ENCODE data around the gene DYNC1I1. TPM values are rescaled to one million over a fixed set of nuclear protein-coding genes. Genes with fewer than 3 reads are reported as not detected.

Gene DYNC1I1
- total RNA-seq, 1 experiment from 2014 or later, result 3.2 TPM

DNA sequence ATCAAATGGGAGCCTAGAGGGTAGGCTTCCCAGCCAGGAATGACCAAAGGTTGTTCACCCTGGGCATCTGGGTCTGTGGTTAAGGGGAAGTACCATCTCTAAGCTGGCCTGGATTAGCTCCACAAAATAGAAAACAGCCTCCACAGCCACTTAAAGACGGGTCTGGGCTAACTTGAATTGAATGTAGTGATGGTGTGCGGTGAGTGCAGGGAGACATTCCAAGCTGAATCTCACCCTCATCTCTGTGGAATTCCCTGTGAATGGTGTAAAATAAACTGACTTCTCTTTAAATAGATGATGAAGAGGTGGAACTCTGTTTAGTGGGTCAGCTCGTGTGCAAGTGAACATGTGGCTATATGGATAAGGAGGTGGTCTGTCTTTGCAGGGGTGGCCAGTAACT is 251.0 kb downstream of the DYNC1I1 start:
- TF ChIP-seq, protein P1, sequence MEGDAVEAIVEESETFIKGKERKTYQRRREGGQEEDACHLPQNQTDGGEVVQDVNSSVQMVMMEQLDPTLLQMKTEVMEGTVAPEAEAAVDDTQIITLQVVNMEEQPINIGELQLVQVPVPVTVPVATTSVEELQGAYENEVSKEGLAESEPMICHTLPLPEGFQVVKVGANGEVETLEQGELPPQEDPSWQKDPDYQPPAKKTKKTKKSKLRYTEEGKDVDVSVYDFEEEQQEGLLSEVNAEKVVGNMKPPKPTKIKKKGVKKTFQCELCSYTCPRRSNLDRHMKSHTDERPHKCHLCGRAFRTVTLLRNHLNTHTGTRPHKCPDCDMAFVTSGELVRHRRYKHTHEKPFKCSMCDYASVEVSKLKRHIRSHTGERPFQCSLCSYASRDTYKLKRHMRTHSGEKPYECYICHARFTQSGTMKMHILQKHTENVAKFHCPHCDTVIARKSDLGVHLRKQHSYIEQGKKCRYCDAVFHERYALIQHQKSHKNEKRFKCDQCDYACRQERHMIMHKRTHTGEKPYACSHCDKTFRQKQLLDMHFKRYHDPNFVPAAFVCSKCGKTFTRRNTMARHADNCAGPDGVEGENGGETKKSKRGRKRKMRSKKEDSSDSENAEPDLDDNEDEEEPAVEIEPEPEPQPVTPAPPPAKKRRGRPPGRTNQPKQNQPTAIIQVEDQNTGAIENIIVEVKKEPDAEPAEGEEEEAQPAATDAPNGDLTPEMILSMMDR (conservative IDR thresholded peaks at IDR 0.05), result no peak
- H3K36me3 Mint-ChIP-seq (ENCODE audit: insufficient read depth in 1 of 3, low read depth in 3 of 3), result no peaks in the 10 kb centered on the region
- Histone ChIP-seq H2AFZ (ENCODE audit: low read length) (no peak overlapping the region), H3K79me1 (ENCODE audit: insufficient read depth, low read depth, low read length, poor library complexity, severe bottlenecking) (no peaks in the 10 kb centered on the region), H3K18ac (ENCODE audit: insufficient read length, low read depth, low read length) (no peak overlapping the region), H4K8ac (replicated peaks; ENCODE audit: insufficient read length, low read depth, low read length) (no peak overlapping the region), H3K79me2 (ENCODE audit: insufficient read depth, low read length) (no peaks in the 10 kb centered on the region), H2BK15ac (ENCODE audit: low read depth, low read length) (no peak overlapping the region), H3K4ac (ENCODE audit: low read depth, low read length) (no peak overlapping the region), H2BK120ac (ENCODE audit: low read depth, low read length, poor library complexity, severe bottlenecking) (no peak overlapping the region), H3K27ac (ENCODE audit: insufficient read length, low read depth, low read length) (no peak overlapping the region), H3T11ph (ENCODE audit: low read length) (no peak overlapping the region), H2BK5ac (ENCODE audit: insufficient read length, low read length) (no peak overlapping the region), H3K56ac (ENCODE audit: insufficient read length, low read depth, low read length) (no peak overlapping the region), H4K91ac (ENCODE audit: insufficient read length, low read depth, low read length) (no peak overlapping the region), H2BK20ac (ENCODE audit: low read depth, low read length, poor library complexity, severe bottlenecking) (no peak overlapping the region), H3K14ac (ENCODE audit: insufficient read depth, low read length) (no peak overlapping the region), H3K23ac (ENCODE audit: insufficient read length, low read depth, low read length) (no peak overlapping the region), H4K5ac (ENCODE audit: insufficient read length, low read depth, low read length) (no peak overlapping the region), H3K4me2 (ENCODE audit: insufficient read depth, insufficient read length, low read length) (no peak overlapping the region), H3K4me1 (ENCODE audit: insufficient read depth, low read length) (no peaks in the 10 kb centered on the region), H2AK5ac (ENCODE audit: insufficient read length, low read length) (no peak overlapping the region), H3K9ac (ENCODE audit: extremely low read depth, insufficient read length, low read length) (no peak overlapping the region), H2BK12ac (ENCODE audit: insufficient read length, low read depth, low read length) (no peak overlapping the region), H4K20me1 (ENCODE audit: control insufficient read depth, insufficient read depth, insufficient read length) (no peaks in the 10 kb centered on the region), H3K9me3 (ENCODE audit: control insufficient read depth, low read depth, low read length) (no peaks in the 10 kb centered on the region), H3K27me3 (ENCODE audit: insufficient read depth, low read length) (no peaks in the 10 kb centered on the region), H3K23me2 (ENCODE audit: insufficient read length, low read depth, low read length, poor library complexity, severe bottlenecking) (no peaks in the 10 kb centered on the region)
- WGBS (ENCODE audit: extremely low coverage, insufficient read length, low lambda C conversion rate), result no CpG with 5 or more reads among the region's 3 CpGs
- no peaks in the 10 kb centered on the region; the same call in 1 of the 2 replicates for H3K27me3 Mint-ChIP-seq (ENCODE audit: low read depth)
- no peak for DNase-seq
- H3K27ac Mint-ChIP-seq, result peak overlapping the region in 1 of 3 experiments; percentile 85; a peak in 1 of 7 replicates
- H3K4me3 Mint-ChIP-seq, result no peak overlapping the region
- no peaks in the 10 kb centered on the region for H3K4me1 Mint-ChIP-seq
- H3K9me3 Mint-ChIP-seq, result peaks cover 0 to 2% of the 10 kb centered on the region in 2 experiments; a peak in 2 of 5 replicates
